PFSK-1 (cell line): ENCODE measurements around the gene ACACA.

Experiments
- FOXP2 ChIP-seq: optimal IDR thresholded peaks from 2 replicates; pipeline ENCODE3; 2011; ENCODE audit warnings: borderline replicate concordance, control low read depth, inconsistent platforms; ENCODE audit not compliant: insufficient read depth; ENCODE audit errors: extremely low read length, extremely low read depth
- POLR2AphosphoS5 ChIP-seq: IDR thresholded peaks from 2 replicates; pipeline ENCODE4 v1.6.1; 2012; ENCODE audit warnings: low read depth, mild to moderate bottlenecking, control low read depth, low read length, moderate library complexity
- REST ChIP-seq, 2 experiments: IDR thresholded peaks; 2 replicates each; pipeline versions ENCODE4 v1.6.1 to v1.8.0; 2011 to 2012; ENCODE audit warnings: low read depth in 2 of 2, low read length in 2 of 2, control low read depth in 1 of 2, inconsistent platforms in 1 of 2, mild to moderate bottlenecking in 1 of 2, moderate library complexity in 1 of 2; ENCODE audit not compliant: insufficient read depth in 1 of 2
- SIN3A ChIP-seq: IDR thresholded peaks from 2 replicates; pipeline ENCODE4 v1.6.1; 2012; ENCODE audit warnings: mild to moderate bottlenecking, low read length, moderate library complexity, borderline replicate concordance; ENCODE audit not compliant: insufficient read depth
- TAF1 ChIP-seq: IDR thresholded peaks from 2 replicates; pipeline ENCODE4 v1.6.1; 2012; ENCODE audit warnings: low read length, control low read depth, borderline replicate concordance; ENCODE audit not compliant: insufficient read depth

Gene ACACA

GRCh38 chr17:37425268-37425667 is 18.6 kb upstream of the ACACA start:
- TF ChIP-seq FOXP2 (no peak), SIN3A (no peak), TAF1 (no peak), POLR2AphosphoS5 (no peak), REST (IDR thresholded peaks at IDR 0.05; ENCODE audit: insufficient read depth in 1 of 2, low read depth in 2 of 2, low read length in 2 of 2) (no peak)

GRCh38 chr17:37422971-37423625 is 16.5 kb upstream of the ACACA start:
- TF ChIP-seq POLR2AphosphoS5 = no peak

- TF ChIP-seq FOXP2 = no peak
- no peak for TF ChIP-seq REST (IDR thresholded peaks at IDR 0.05; ENCODE audit: insufficient read depth in 1 of 2, low read depth in 2 of 2, low read length in 2 of 2)
- TF ChIP-seq SIN3A = no peak
- TF ChIP-seq POLR2AphosphoS5 = no peak
- TF ChIP-seq TAF1 = no peak
Observed at GRCh38 chr17:37417852-37418251, 11.2 kb upstream of the ACACA start.

GRCh38 chr17:37413875-37414519 is 7.4 kb upstream of the ACACA start:
- TF ChIP-seq POLR2AphosphoS5 (no peak), SIN3A (no peak), FOXP2 (no peak), REST (IDR thresholded peaks at IDR 0.05; ENCODE audit: insufficient read depth in 1 of 2, low read depth in 2 of 2, low read length in 2 of 2) (no peak), TAF1 (no peak)

GRCh38 chr17:37410357-37410756 is 3.7 kb upstream of the ACACA start:
- TF ChIP-seq REST (IDR thresholded peaks at IDR 0.05; ENCODE audit: insufficient read depth in 1 of 2, low read depth in 2 of 2, low read length in 2 of 2) = no peak
- no peak for TF ChIP-seq SIN3A
- TF ChIP-seq TAF1 = no peak
- TF ChIP-seq POLR2AphosphoS5 = no peak
- TF ChIP-seq FOXP2 = no peak
